Spleen (tissue), 11 donors: ENCODE measurements around the gene RPP40. TPM values are rescaled to one million over a fixed set of nuclear protein-coding genes. Genes with fewer than 3 reads are reported as not detected.

Experiments used
- DNase-seq: peaks from one replicate; pipeline ENCODE4 v3.0.0-alpha.2; 2020
- H3K27ac ChIP-seq, 8 donors: fragments of 200-600 bp; sonication (generic) in 7 of 8; 1 replicate in 4 of 8; 2 replicates in 4 of 8; pipeline versions ENCODE4 v1.5.0 to v1.8.0; 2016 to 2021; ENCODE audit warnings: inconsistent platforms in 4 of 8, mild to moderate bottlenecking in 4 of 8, moderate library complexity in 1 of 8
- H3K27me3 ChIP-seq, 7 donors: fragments of 200-600 bp; sonication (generic) in 6 of 7; replicated peaks in 1 of 7; 1 replicate in 4 of 7; 2 replicates in 3 of 7; pipeline versions ENCODE4 v1.5.0 to v1.8.0; 2016 to 2021; ENCODE audit warnings: inconsistent platforms in 3 of 7, mild to moderate bottlenecking in 1 of 7
- H3K36me3 ChIP-seq, 6 donors: fragments of 200-600 bp; sonication (generic) in 5 of 6; 1 replicate in 4 of 6; 2 replicates in 2 of 6; pipeline versions ENCODE4 v1.5.0 to v1.8.0; 2016 to 2021; ENCODE audit warnings: inconsistent platforms in 2 of 6
- H3K4me1 ChIP-seq, 6 donors: fragments of 200-600 bp; sonication (generic) in 5 of 6; 1 replicate in 3 of 6; 2 replicates in 3 of 6; pipeline versions ENCODE4 v1.5.0 to v1.8.0; 2016 to 2021; ENCODE audit warnings: inconsistent platforms in 3 of 6
- H3K4me3 ChIP-seq, 8 donors: fragments of 200-600 bp; sonication (generic) in 7 of 8; 1 replicate in 4 of 8; 2 replicates in 4 of 8; pipeline versions ENCODE4 v1.5.0 to v1.8.0; 2016 to 2021; ENCODE audit warnings: inconsistent platforms in 4 of 8, mild to moderate bottlenecking in 4 of 8, moderate library complexity in 2 of 8
- H3K9me3 ChIP-seq, 8 donors: fragments of 200-600 bp; sonication (generic) in 7 of 8; 1 replicate in 4 of 8; 2 replicates in 4 of 8; pipeline versions ENCODE4 v1.5.0 to v1.8.0; 2016 to 2021; ENCODE audit warnings: inconsistent platforms in 4 of 8
- CTCF ChIP-seq, 11 experiments: fragments of 200-600 bp in 7 of 11; fragments of 450-650 bp in 4 of 11; sonication (generic) in 4 of 11; IDR thresholded peaks in 8 of 11; conservative IDR thresholded peaks in 3 of 11; 1 replicate in 7 of 11; 2 replicates in 4 of 11; pipeline versions ENCODE4 v1.4.0 to v1.8.0; 2016 to 2021; ENCODE audit warnings: antibody characterized with exemption in 11 of 11, inconsistent platforms in 4 of 11, mild to moderate bottlenecking in 1 of 11
- POLR2A ChIP-seq, 3 donors: fragments of 450-650 bp; IDR thresholded peaks; one replicate each; pipeline ENCODE4 v1.5.1; 2017; ENCODE audit warnings: antibody characterized with exemption in 3 of 3, mild to moderate bottlenecking in 1 of 3
- POLR2AphosphoS5 ChIP-seq, 3 donors: sonication (generic); formaldehyde crosslinking; IDR thresholded peaks; one replicate each; pipeline ENCODE4 v1.5.1; 2017; ENCODE audit warnings: antibody characterized with exemption in 3 of 3
- WGBS, 5 donors: extraction: QIAGEN DNeasy Blood & Tissue Kit in 3 of 5; methylation state at CpG; one replicate each; pipeline versions ENCODE4 v1.1.5 to v1.1.7; 2013 to 2018; 5-methylcytosine and 5-hydroxymethylcytosine counted together
- intact Hi-C: fragments of 100-400 bp; cut with DNase I; formaldehyde crosslinking; loops from one replicate; pipeline ENCODE4 v1.15.0; 2023; ENCODE audit warnings: low total_unique reads
- polyA plus RNA-seq, 3 donors: library from polyadenylated mRNA; stranded (reverse); fragments of 200-250 nt; gene quantifications; one replicate each; pipeline ENCODE4 v1.2.1, GENCODE V29; 2013
- total RNA-seq, 7 donors: library from RNA; depleted of rRNA in 3 of 7; stranded (reverse); fragments of >200 nt in 3 of 7; fragmentation: NEBNext Ultra II Directional in 4 of 7; extraction: Animal tissue kit (Norgen Biotek cat#: 25700) in 4 of 7; gene quantifications; one replicate each; pipeline versions ENCODE4 v1.1.0 to v1.2.1, GENCODE V29; 2016 to 2021
- donor health status: healthy with polysubstance abuse.
- donor health status: DM: no; HTN: no; CAD: no; lungs with moderate emphysema.
- donor health status: DM: no; HTN: no; CAD: no.
- donor health status: Bipolar disorder and iron deficiency.
- donor health status: healthy.
- donor health status: DM: no; HTN: no; CAD: no.
- donor health status: DM: yes; HTN: yes; CAD: no.

RPP40 gene
- total and polyA plus RNA-seq, 10 donors, result 4.2 to 16.6 (median 8.7) TPM

DNA sequence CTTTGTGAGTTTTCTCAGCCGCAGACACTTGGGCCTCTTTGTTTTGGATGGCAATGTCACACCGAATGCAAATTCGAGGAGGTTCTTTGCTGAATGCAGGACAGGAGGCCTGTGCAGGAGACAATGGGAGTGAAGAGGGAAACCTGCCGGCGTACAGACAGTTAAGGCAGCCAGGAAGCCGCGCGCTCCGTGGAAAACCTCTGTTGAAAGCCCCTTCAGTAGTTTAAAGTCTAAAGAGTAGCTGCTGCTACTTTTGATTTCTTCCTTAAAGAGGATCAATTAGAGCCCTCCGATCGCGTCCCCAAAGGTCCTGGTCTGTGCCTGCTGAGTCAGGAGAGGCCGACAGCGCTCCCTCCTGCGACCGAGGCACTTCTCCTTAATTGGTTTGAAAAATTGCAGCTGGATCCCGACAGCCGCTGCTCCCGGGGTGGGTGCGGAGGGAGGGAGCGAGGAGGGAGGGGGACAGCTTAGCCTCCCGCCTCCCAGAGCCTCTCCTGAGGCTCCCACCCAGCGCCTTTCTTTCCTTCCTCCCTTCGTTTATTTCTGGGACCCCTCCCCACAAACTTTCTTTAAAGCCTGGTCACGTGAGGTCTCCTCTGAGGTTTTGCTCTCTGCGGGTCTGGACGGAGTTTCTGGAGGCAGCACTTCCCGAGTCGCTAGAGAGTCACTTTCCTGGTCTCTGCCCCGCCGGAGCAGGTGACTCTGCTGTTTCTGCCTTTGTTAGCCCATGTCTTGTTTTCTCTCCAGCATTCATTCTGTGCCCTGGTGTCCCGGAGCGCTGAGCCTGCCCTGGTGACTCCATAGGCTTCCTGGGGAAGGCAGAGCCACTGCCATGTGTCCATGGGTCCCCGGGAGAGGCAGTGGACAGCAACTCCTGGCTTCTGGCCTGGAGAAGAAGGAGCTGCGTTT is 22.3 kb upstream of the RPP40 start:
- WGBS, 5 donors, result 5 to 12% (median 7%) methylated on average over 35 of the region's 35 CpGs
- H3K27ac ChIP-seq, result peak overlapping the region in 7 of 8 donors; percentile 70 to 87 (median 84)

GRCh38 chr6:5023923-5024322 is 20.1 kb upstream of the RPP40 start:
- Histone ChIP-seq H3K27ac (no peak overlapping the region), H3K4me1 (peaks cover 0 to 19% (median 13%) of the 10 kb centered on the region in 6 donors), H3K27me3 (no peaks in the 10 kb centered on the region), H3K36me3 (no peaks in the 10 kb centered on the region), H3K4me3 (no peak overlapping the region), H3K9me3 (no peaks in the 10 kb centered on the region)
- intact Hi-C loops, result no loop called here
- TF ChIP-seq POLR2A (IDR thresholded peaks at IDR 0.05), result no peak
- no peak for TF ChIP-seq CTCF (IDR thresholded peaks at IDR 0.05 in 8 of 11, conservative IDR thresholded peaks at IDR 0.05 in 3 of 11)
- no peak for TF ChIP-seq POLR2AphosphoS5 (IDR thresholded peaks at IDR 0.05)
- DNase-seq, result no peak
- 89 to 96% (median 94%) methylated on average over 8 of the region's 8 CpGs for WGBS, 5 donors

More for the DNA sequence above, 22.3 kb upstream of the RPP40 start:
- Histone ChIP-seq H3K4me3 (peak overlapping the region; percentile 24 to 65 (median 38)), H3K27me3 (no peaks in the 10 kb centered on the region), H3K9me3 (no peaks in the 10 kb centered on the region), H3K36me3 (no peaks in the 10 kb centered on the region), H3K4me1 (peaks cover 0 to 27% (median 13%) of the 10 kb centered on the region in 6 donors)
- intact Hi-C loops, result no loop called here
- DNase-seq, result peak; percentile 80
- peak; percentile 75 to 82 (median 76) for TF ChIP-seq POLR2AphosphoS5 (IDR thresholded peaks at IDR 0.05)
- peak in 1 of 11 experiments; percentile 13 for TF ChIP-seq CTCF (IDR thresholded peaks at IDR 0.05 in 8 of 11, conservative IDR thresholded peaks at IDR 0.05 in 3 of 11)
- TF ChIP-seq POLR2A (IDR thresholded peaks at IDR 0.05), result peak in 1 of 3 donors; percentile 10

DNA sequence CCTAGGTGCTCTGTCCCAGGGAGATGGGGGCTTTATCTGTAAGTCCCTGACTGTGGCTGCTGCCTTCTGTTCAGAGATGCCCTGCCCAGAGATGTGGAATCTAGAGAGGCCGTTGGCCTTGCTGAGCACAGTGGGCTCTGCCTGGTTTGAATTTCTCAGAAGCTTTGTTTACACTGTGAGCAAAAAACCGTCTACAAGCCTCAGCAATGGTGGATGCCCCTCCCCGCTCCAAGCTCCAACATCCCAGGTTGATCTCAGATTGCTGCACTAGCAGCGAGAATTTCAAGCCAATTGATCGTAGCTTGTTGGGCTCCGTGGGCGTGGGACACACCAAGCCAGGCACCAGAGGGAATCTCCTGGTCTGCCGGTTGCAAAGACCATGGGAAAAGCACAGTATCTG is 16.3 kb upstream of the RPP40 start:
- WGBS, 5 donors, result 78 to 88% (median 82%) methylated on average over 4 to 8 of the region's 8 CpGs
- Histone ChIP-seq H3K36me3 (no peaks in the 10 kb centered on the region), H3K9me3 (peaks cover 0 to 6% (median 0%) of the 10 kb centered on the region in 8 donors), H3K27ac (no peak overlapping the region), H3K27me3 (no peaks in the 10 kb centered on the region), H3K4me3 (no peak overlapping the region), H3K4me1 (peaks cover 0 to under 1% (median 0%) of the 10 kb centered on the region in 6 donors)
- DNase-seq, result no peak
- TF ChIP-seq POLR2A (IDR thresholded peaks at IDR 0.05) (no peak), CTCF (IDR thresholded peaks at IDR 0.05 in 8 of 11, conservative IDR thresholded peaks at IDR 0.05 in 3 of 11) (no peak), POLR2AphosphoS5 (IDR thresholded peaks at IDR 0.05) (no peak)
- intact Hi-C loops, result no loop called here

DNA sequence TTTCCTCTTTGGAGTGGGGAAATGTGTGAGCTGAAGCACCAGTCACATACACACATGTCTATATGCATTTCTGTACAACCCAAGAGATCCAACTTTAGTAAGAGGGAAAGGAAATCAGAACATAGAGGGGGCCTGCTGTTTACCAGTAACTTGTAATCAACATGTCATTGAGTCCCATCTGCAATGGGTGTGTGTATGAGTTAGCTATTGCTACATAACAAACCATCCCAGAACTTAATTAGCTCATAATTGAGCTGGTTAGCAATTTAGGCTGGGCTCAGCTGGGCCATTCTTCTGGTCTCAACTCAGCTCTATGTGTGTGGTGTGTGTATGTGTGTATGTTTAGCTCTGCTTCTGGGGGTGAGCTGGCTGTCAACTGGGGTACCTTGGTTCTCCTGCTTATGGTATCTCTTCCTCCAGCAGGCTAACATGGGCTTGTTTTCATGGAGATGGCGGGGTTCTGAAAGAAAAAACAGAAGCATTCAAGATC is 10.3 kb upstream of the RPP40 start:
- WGBS, 5 donors, result 0 to 44% (median 0%) methylated on average over 1 of the region's 1 CpG
- Histone ChIP-seq H3K9me3 (peaks cover 0 to 18% (median 0%) of the 10 kb centered on the region in 8 donors), H3K27me3 (no peaks in the 10 kb centered on the region), H3K4me3 (no peak overlapping the region), H3K4me1 (peaks cover 0 to 9% (median 0%) of the 10 kb centered on the region in 6 donors), H3K36me3 (no peaks in the 10 kb centered on the region), H3K27ac (peak overlapping the region in 1 of 8 donors; percentile 50)
- TF ChIP-seq POLR2A (IDR thresholded peaks at IDR 0.05), result no peak
- no peak for TF ChIP-seq CTCF (IDR thresholded peaks at IDR 0.05 in 8 of 11, conservative IDR thresholded peaks at IDR 0.05 in 3 of 11)
- TF ChIP-seq POLR2AphosphoS5 (IDR thresholded peaks at IDR 0.05), result no peak
- no peak for DNase-seq
- intact Hi-C loops, result no loop called here
